HEK293 (cell line): Measurements from ENCODE around the gene CDK4.
A peak's percentile ranks its signal among the peaks of the same experiment; 100 is the strongest.

Experiments
- CTCF ChIA-PET: fragments of 350-600 bp; formaldehyde crosslinking; extraction: SDS; loops from one replicate; lab custom pipeline; 2021; ENCODE audit warnings: antibody characterized with exemption; lab: Yijun Ruan, JAX
- POLR2A ChIA-PET: fragments of 300-600 bp; formaldehyde crosslinking; extraction: SDS; loops from one replicate; lab custom pipeline; 2020; ENCODE audit warnings: antibody characterized with exemption, inconsistent platforms; lab: Yijun Ruan, JAX
- H3K27ac ChIP-seq: fragments of 200-500 bp; sonication (Bioruptor generic); 2 replicates; pipeline ENCODE4 v1.5.1; 2014; ENCODE audit warnings: low read depth, low read length, control low read depth, inconsistent platforms; ENCODE audit errors: extremely low read depth
- H3K36me3 ChIP-seq, 2 experiments: fragments of 200-500 bp in 1 of 2; sonication (Bioruptor generic) in 1 of 2; 1 replicate in 1 of 2; 2 replicates in 1 of 2; pipeline ENCODE4 v1.5.1; 2014 to 2017; ENCODE audit warnings: inconsistent platforms in 2 of 2, low read length in 2 of 2; ENCODE audit not compliant: control insufficient read depth in 2 of 2, insufficient read depth in 1 of 2
- H3K4me1 ChIP-seq: fragments of 200-500 bp; sonication (Bioruptor generic); 2 replicates; pipeline ENCODE4 v1.5.1; 2014; ENCODE audit warnings: mild to moderate bottlenecking, low read length, inconsistent platforms; ENCODE audit not compliant: control insufficient read depth, insufficient read depth
- H3K4me3 ChIP-seq: 2 replicates; pipeline ENCODE4 v1.5.1; 2011; ENCODE audit warnings: low read depth, mild to moderate bottlenecking, control low read depth, low read length, moderate library complexity
- H3K9me3 ChIP-seq: fragments of 200-500 bp; sonication (Bioruptor generic); 2 replicates; pipeline ENCODE4 v1.5.1; 2014; ENCODE audit warnings: low read depth, low read length, inconsistent platforms; ENCODE audit not compliant: control insufficient read depth, insufficient read depth
- AEBP2 ChIP-seq: fragments of 450-650 bp; formaldehyde crosslinking; IDR thresholded peaks from 2 replicates; pipeline ENCODE4 v1.5.1; 2016; ENCODE audit warnings: missing biosample characterization, missing genetic modification characterization, borderline replicate concordance
- BCL11A ChIP-seq: fragments of 450-650 bp; formaldehyde crosslinking; IDR thresholded peaks from 2 replicates; pipeline ENCODE4 v1.5.1; 2016; ENCODE audit warnings: low read depth, missing biosample characterization, missing genetic modification characterization
- FEZF1 ChIP-seq: fragments of 450-650 bp; formaldehyde crosslinking; IDR thresholded peaks from 2 replicates; pipeline ENCODE4 v1.5.1; 2016; ENCODE audit warnings: missing biosample characterization, missing genetic modification characterization
- GLI4 ChIP-seq: fragments of 450-650 bp; formaldehyde crosslinking; IDR thresholded peaks from 2 replicates; pipeline ENCODE4 v1.5.1; 2016; ENCODE audit warnings: missing biosample characterization, missing genetic modification characterization
- HOXD13 ChIP-seq: sonication (generic); formaldehyde crosslinking; IDR thresholded peaks from 2 replicates; pipeline ENCODE4 v1.8.0; 2022; ENCODE audit warnings: missing genetic modification reagents, borderline replicate concordance
- SCRT1 ChIP-seq: fragments of 450-650 bp; formaldehyde crosslinking; IDR thresholded peaks from 2 replicates; pipeline ENCODE4 v1.5.1; 2016; ENCODE audit warnings: missing biosample characterization, missing genetic modification characterization, borderline replicate concordance
- SCRT2 ChIP-seq: fragments of 450-650 bp; formaldehyde crosslinking; IDR thresholded peaks from 2 replicates; pipeline ENCODE4 v1.5.1; 2016; ENCODE audit warnings: missing biosample characterization, missing genetic modification characterization
- ZBTB20 ChIP-seq: fragments of 450-650 bp; formaldehyde crosslinking; IDR thresholded peaks from 2 replicates; pipeline ENCODE4 v1.5.1; 2016; ENCODE audit warnings: missing biosample characterization, missing genetic modification characterization
- ZFP3 ChIP-seq: fragments of 450-650 bp; formaldehyde crosslinking; IDR thresholded peaks from 2 replicates; pipeline ENCODE4 v1.5.1; 2016; ENCODE audit warnings: low read depth, missing biosample characterization, missing genetic modification characterization
- ZNF112 ChIP-seq: fragments of 450-650 bp; formaldehyde crosslinking; IDR thresholded peaks from 2 replicates; pipeline ENCODE4 v1.5.0; 2017; ENCODE audit warnings: missing biosample characterization, missing genetic modification characterization
- ZNF132 ChIP-seq: fragments of 450-650 bp; formaldehyde crosslinking; IDR thresholded peaks from 2 replicates; pipeline ENCODE4 v1.5.1; 2017; ENCODE audit warnings: missing biosample characterization, missing genetic modification characterization, borderline replicate concordance
- ZNF140 ChIP-seq: fragments of 450-650 bp; formaldehyde crosslinking; IDR thresholded peaks from 2 replicates; pipeline ENCODE4 v1.5.1; 2016; ENCODE audit warnings: missing biosample characterization, missing genetic modification characterization
- ZNF362 ChIP-seq: fragments of 450-650 bp; formaldehyde crosslinking; IDR thresholded peaks from 2 replicates; pipeline ENCODE4 v1.5.1; 2016; ENCODE audit warnings: missing biosample characterization, missing genetic modification characterization
- ZNF366 ChIP-seq: fragments of 450-650 bp; formaldehyde crosslinking; conservative IDR thresholded peaks from 2 replicates; pipeline ENCODE4 v1.5.1; 2016; ENCODE audit warnings: missing biosample characterization, missing genetic modification characterization
- ZNF394 ChIP-seq: fragments of 450-650 bp; formaldehyde crosslinking; IDR thresholded peaks from 2 replicates; pipeline ENCODE4 v1.5.1; 2016; ENCODE audit warnings: missing biosample characterization, missing genetic modification characterization, mild to moderate bottlenecking, moderate library complexity, borderline replicate concordance
- ZNF518A ChIP-seq: fragments of 450-650 bp; formaldehyde crosslinking; conservative IDR thresholded peaks from 2 replicates; pipeline ENCODE4 v1.5.1; 2016; ENCODE audit warnings: low read depth, missing biosample characterization, missing genetic modification characterization
- ZNF548 ChIP-seq: fragments of 450-650 bp; formaldehyde crosslinking; IDR thresholded peaks from 2 replicates; pipeline ENCODE4 v1.5.1; 2016; ENCODE audit warnings: missing biosample characterization, missing genetic modification characterization
- ZNF677 ChIP-seq: fragments of 450-650 bp; IDR thresholded peaks from 2 replicates; pipeline ENCODE4 v1.5.0; 2018; ENCODE audit warnings: missing biosample characterization, mild to moderate bottlenecking, missing genetic modification characterization, moderate library complexity
- ZNF791 ChIP-seq: fragments of 450-650 bp; formaldehyde crosslinking; IDR thresholded peaks from 2 replicates; pipeline ENCODE4 v1.5.1; 2016; ENCODE audit warnings: missing biosample characterization, missing genetic modification characterization
- ZXDB ChIP-seq: fragments of 450-650 bp; formaldehyde crosslinking; IDR thresholded peaks from 2 replicates; pipeline ENCODE4 v1.5.1; 2016; ENCODE audit warnings: missing biosample characterization, missing genetic modification characterization

Gene CDK4

GRCh38 chr12:57733928-57734327 is 18.2 kb downstream of the CDK4 start (continued):
- no peak for TF ChIP-seq ZNF677 (tag by site-specific recombination)
- TF ChIP-seq ZFP3, result no peak
- no peak for TF ChIP-seq AEBP2 (tag by site-specific recombination)
- no peak for TF ChIP-seq ZNF394 (tag by site-specific recombination)
- no peak for TF ChIP-seq ZBTB20 (tag by site-specific recombination)
- no peak for TF ChIP-seq BCL11A

GRCh38 chr12:57732726-57733593 is 19.1 kb downstream of the CDK4 start:
- TF ChIP-seq ZNF791 (tag by site-specific recombination), result no peak
- TF ChIP-seq SCRT2, result peak; percentile 95
- TF ChIP-seq SCRT1 (tag by site-specific recombination), result peak; percentile 82; the same call in 1 of the 2 replicates
- TF ChIP-seq, all 188 proteins: peak for 2
- Histone ChIP-seq H3K4me1 (peaks cover 6% of the 10 kb centered on the region; the same call in 1 of the 2 replicates), H3K4me3 (no peak overlapping the region), H3K36me3 (no peaks in the 10 kb centered on the region), H3K27ac (no peak overlapping the region), H3K9me3 (no peaks in the 10 kb centered on the region)
- POLR2A ChIA-PET, result interaction anchor here (0.9 to 3.2 kb wide), 2 partner anchors 12 to 213 kb away, joined by 3 to 10 read pairs; partner anchors contain the start of genes DDIT3 and TSPAN31
- CTCF ChIA-PET, result interaction anchor here (0.9 to 2.7 kb wide), 2 partner anchors 27 to 100 kb away, joined by 4 to 7 read pairs; partner anchors contain the start of gene B4GALNT1

- POLR2A ChIA-PET, result interaction anchor here (3.2 kb wide), 1 partner anchor 13 kb away, joined by 10 read pairs; the partner anchor contains the start of gene TSPAN31
- TF ChIP-seq ZNF366 (tag by site-specific recombination) (no peak), FEZF1 (tag by site-specific recombination) (no peak), SCRT2 (peak; percentile 75), ZXDB (tag by site-specific recombination) (no peak)
- no peaks in the 10 kb centered on the region for H3K9me3 ChIP-seq
- peaks cover 3% of the 10 kb centered on the region; the same call in 1 of the 2 replicates for H3K4me1 ChIP-seq
- H3K4me3 ChIP-seq, result no peak overlapping the region
- no peaks in the 10 kb centered on the region for H3K36me3 ChIP-seq
- H3K27ac ChIP-seq, result no peak overlapping the region
- CTCF ChIA-PET, result interaction anchor here (1.1 to 2.7 kb wide), 2 partner anchors 9 to 99 kb away, joined by 3 to 7 read pairs; partner anchors contain the start of gene B4GALNT1
Measured at GRCh38 chr12:57732270-57732669, 19.8 kb downstream of the CDK4 start.

GRCh38 chr12:57731411-57732080 is 20.6 kb downstream of the CDK4 start:
- Histone ChIP-seq H3K9me3 (no peaks in the 10 kb centered on the region), H3K4me1 (peaks cover 3% of the 10 kb centered on the region; the same call in 1 of the 2 replicates), H3K4me3 (no peak overlapping the region), H3K27ac (no peak overlapping the region), H3K36me3 (no peaks in the 10 kb centered on the region)
- CTCF ChIA-PET, result interaction anchor here (0.6 to 1.1 kb wide), 3 partner anchors 9 to 24 kb away, joined by 3 to 4 read pairs (median 4); no protein-coding TSS in a partner anchor
- POLR2A ChIA-PET, result interaction anchor here (3.2 kb wide), 1 partner anchor 14 kb away, joined by 10 read pairs; the partner anchor contains the start of gene TSPAN31
- no peak for TF ChIP-seq ZNF518A (tag by site-specific recombination)
- TF ChIP-seq ZNF548, result no peak
- TF ChIP-seq ZNF132, result no peak
- no peak for TF ChIP-seq ZNF112 (tag by site-specific recombination)
- TF ChIP-seq HOXD13 (CRISPR knock-in tag), result no peak
- no peak for TF ChIP-seq ZNF362 (tag by site-specific recombination)
- no peak for TF ChIP-seq ZNF140 (tag by site-specific recombination)
- no peak for TF ChIP-seq GLI4 (tag by site-specific recombination)
